Measurements from ENCODE around the gene IFT80. TPM values are rescaled to one million over a fixed set of nuclear protein-coding genes. Genes with fewer than 3 reads are reported as not detected.

The IFT80 gene
- total and polyA plus RNA-seq, 2 donors from 2014 or later, result 17.5 to 36.6 TPM

- FAIRE-seq (no peak), DNase-seq (peak in 2 of 5 donors; percentile 20 to 50)
- H3K27ac ChIP-seq (ENCODE audit: low read depth in 2 of 2, low read length in 2 of 2), result no peak overlapping the region
- H3K9me3 ChIP-seq (ENCODE audit: control insufficient read depth in 2 of 3, insufficient read depth in 1 of 3, low read length in 3 of 3), result no peaks in the 10 kb centered on the region
- no peak for TF ChIP-seq CTCF (IDR thresholded peaks at IDR 0.05; ENCODE audit: borderline replicate concordance, extremely low read depth, insufficient read depth)
- no peaks in the 10 kb centered on the region for H3K27me3 ChIP-seq (ENCODE audit: control insufficient read depth, insufficient read depth, low read length)
- peak overlapping the region in 1 of 3 donors; percentile 75 for H3K4me3 ChIP-seq (ENCODE audit: low read length in 3 of 3)
- H3K9ac ChIP-seq (ENCODE audit: low read length in 3 of 3), result peak overlapping the region in 1 of 3 donors; percentile 66
- peaks cover 0 to 6% (median 0%) of the 10 kb centered on the region in 3 donors for H3K4me1 ChIP-seq (ENCODE audit: control insufficient read depth in 2 of 3, insufficient read depth in 2 of 3, low read depth in 1 of 3, low read length in 3 of 3)
- intact Hi-C loops (cut with DNase I), result no loop called here
- H3K36me3 ChIP-seq (ENCODE audit: control insufficient read depth in 2 of 3, insufficient read depth in 3 of 3, low read length in 3 of 3), result peaks cover 0 to 4% (median 0%) of the 10 kb centered on the region in 3 donors
These were observed 3.4 kb upstream of the IFT80 start for GRCh38 chr3:160402221-160403027.

GRCh38 chr3:160401291-160402095 lies 2.5 kb upstream of the IFT80 start:
- Histone ChIP-seq H3K4me1 (ENCODE audit: control insufficient read depth in 2 of 3, insufficient read depth in 2 of 3, low read depth in 1 of 3, low read length in 3 of 3) (peaks cover 0 to 6% (median 0%) of the 10 kb centered on the region in 3 donors), H3K27me3 (ENCODE audit: control insufficient read depth, insufficient read depth, low read length) (no peaks in the 10 kb centered on the region), H3K36me3 (ENCODE audit: control insufficient read depth in 2 of 3, insufficient read depth in 3 of 3, low read length in 3 of 3) (peaks cover 0 to 4% (median 0%) of the 10 kb centered on the region in 3 donors), H3K4me3 (ENCODE audit: low read length in 3 of 3) (peak overlapping the region; percentile 75 to 99 (median 92)), H3K9ac (ENCODE audit: low read length in 3 of 3) (peak overlapping the region in 2 of 3 donors; percentile 66 to 76), H3K9me3 (ENCODE audit: control insufficient read depth in 2 of 3, insufficient read depth in 1 of 3, low read length in 3 of 3) (no peaks in the 10 kb centered on the region), H3K27ac (ENCODE audit: low read depth in 2 of 2, low read length in 2 of 2) (peak overlapping the region in 1 of 2 donors; percentile 10)
- TF ChIP-seq CTCF (IDR thresholded peaks at IDR 0.05; ENCODE audit: borderline replicate concordance, extremely low read depth, insufficient read depth), result no peak
- FAIRE-seq (no peak), DNase-seq (peak in 4 of 5 donors; percentile 37 to 77 (median 56))
- intact Hi-C loops (cut with DNase I), result no loop called here

GRCh38 chr3:160400702-160401150 lies 1.7 kb upstream of the IFT80 start:
- intact Hi-C loops (cut with DNase I), result no loop called here
- Histone ChIP-seq H3K36me3 (ENCODE audit: control insufficient read depth in 2 of 3, insufficient read depth in 3 of 3, low read length in 3 of 3) (peaks cover 0 to 4% (median 0%) of the 10 kb centered on the region in 3 donors), H3K9ac (ENCODE audit: low read length in 3 of 3) (peak overlapping the region; percentile 35 to 99 (median 76)), H3K4me3 (ENCODE audit: low read length in 3 of 3) (peak overlapping the region; percentile 92 to 100 (median 99)), H3K27ac (ENCODE audit: low read depth in 2 of 2, low read length in 2 of 2) (peak overlapping the region in 1 of 2 donors; percentile 88), H3K4me1 (ENCODE audit: control insufficient read depth in 2 of 3, insufficient read depth in 2 of 3, low read depth in 1 of 3, low read length in 3 of 3) (peaks cover 0 to 6% (median 0%) of the 10 kb centered on the region in 3 donors), H3K9me3 (ENCODE audit: control insufficient read depth in 2 of 3, insufficient read depth in 1 of 3, low read length in 3 of 3) (no peaks in the 10 kb centered on the region), H3K27me3 (ENCODE audit: control insufficient read depth, insufficient read depth, low read length) (no peaks in the 10 kb centered on the region)
- TF ChIP-seq CTCF (IDR thresholded peaks at IDR 0.05; ENCODE audit: borderline replicate concordance, extremely low read depth, insufficient read depth), result no peak
- FAIRE-seq, result no peak
- peak; percentile 27 to 79 (median 64) for DNase-seq

Measured in kidney (tissue), 14 donors.